T-helper 9 cell (primary cell): ENCODE results near the gene ZFP90.

Experiments used
- DNase-seq: peaks from one replicate; pipeline ENCODE4 v3.0.0-alpha.2; 2020

The ZFP90 gene

GRCh38 chr16:68592466-68593337 lies 53.6 kb downstream of the ZFP90 start:
- DNase-seq, result no peak

DNA sequence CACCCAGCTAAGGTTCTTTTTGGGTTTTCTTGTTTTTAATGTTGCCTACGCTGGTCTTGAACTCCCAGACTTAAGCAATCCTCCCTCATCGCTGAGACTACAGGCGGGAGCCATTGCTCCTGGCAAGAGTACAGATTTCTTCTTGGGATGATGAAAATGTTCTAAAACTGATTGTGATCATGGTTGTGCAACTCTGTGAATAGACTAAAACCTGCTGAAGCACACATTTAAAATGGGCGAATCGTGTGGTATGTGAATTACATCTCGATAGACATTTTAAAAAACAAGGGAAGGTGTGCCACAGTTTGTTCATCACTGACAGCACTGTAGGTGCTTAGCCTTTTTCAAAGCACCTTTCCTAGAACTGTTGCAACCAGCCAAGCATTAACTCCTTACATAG lies 57.2 kb downstream of the ZFP90 start:
- DNase-seq, result no peak

GRCh38 chr16:68599586-68599985 lies 60.5 kb downstream of the ZFP90 start:
- DNase-seq, result no peak

DNA sequence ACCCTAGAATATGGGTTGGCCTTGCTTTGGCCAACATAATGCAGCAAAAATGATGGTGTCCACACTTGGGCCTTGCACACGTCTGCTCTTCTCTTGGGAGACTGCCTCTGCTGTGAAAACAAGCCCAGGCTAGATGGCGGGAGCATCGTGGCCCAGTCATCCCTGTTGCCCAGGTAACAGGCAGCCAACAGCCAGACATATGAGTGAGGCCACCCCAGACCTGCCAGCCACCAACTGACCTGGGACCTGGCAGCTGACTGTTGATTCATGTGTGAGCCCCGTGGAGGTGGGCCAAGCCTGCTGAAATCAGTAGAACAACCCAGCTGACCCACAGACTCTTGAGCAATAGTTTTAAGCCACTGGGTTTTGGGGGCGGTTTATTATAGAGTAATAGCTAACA lies 66.7 kb downstream of the ZFP90 start:
- DNase-seq, result no peak

DNA sequence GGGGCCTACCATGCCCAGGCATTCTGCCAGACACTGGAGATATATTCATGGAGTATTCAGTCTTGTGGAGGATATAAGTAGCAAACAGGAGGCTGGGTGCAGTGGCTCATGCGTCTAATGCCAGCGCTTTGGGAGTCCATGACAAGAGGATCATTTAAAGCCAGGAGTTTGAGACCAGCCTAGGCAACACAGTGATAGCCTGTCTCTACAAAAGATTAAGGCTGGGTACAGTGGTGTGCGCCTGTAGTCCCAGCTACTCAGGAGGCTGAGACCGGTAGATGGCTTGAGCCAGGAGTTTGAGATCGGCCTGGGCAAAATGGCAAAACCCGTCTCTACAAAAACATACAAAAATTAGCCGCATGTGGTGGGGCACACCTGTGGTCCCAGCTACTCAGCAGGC lies 68.4 kb downstream of the ZFP90 start:
- no peak for DNase-seq

DNA sequence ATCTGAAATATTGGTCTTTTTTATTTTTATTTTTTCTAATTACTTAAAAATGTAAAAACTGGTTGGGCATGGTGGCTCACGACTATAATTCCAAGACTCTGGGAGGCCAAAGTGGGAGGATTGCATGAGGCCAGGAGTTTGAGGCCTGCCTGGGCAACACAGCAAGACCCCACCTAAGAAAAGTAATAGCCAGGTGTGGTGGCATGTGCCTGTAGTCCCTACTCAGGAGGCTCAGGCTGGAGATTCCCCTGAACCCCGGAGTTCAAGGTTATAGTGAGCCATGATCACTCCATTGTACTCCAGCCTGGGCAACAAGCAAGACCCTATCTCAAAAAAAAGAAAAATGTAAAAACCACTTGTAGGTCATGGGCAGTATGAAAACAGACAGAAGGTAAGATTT lies 69.2 kb downstream of the ZFP90 start:
- DNase-seq, result no peak

- no peak for DNase-seq
These were observed 73.9 kb downstream of the ZFP90 start for GRCh38 chr16:68612996-68613395.

GRCh38 chr16:68617734-68618133 lies 78.6 kb downstream of the ZFP90 start:
- no peak for DNase-seq
